CD4-positive, CD25-positive, alpha-beta regulatory T cell (primary cell): ENCODE results near the gene TIGD2. TPM values are rescaled to one million over a fixed set of nuclear protein-coding genes. Genes with fewer than 3 reads are reported as not detected.

Source experiments
- ATAC-seq, 2 donors: fragments of 150-1000 bp; cut with Tn5 transposase; one replicate each; pipeline ENCODE4 v1.10.0; 2021; ENCODE audit warnings: low read depth in 2 of 2, moderate number of reproducible peaks in 2 of 2, moderate library complexity in 1 of 2
- DNase-seq, 3 donors: peaks; one replicate each; pipeline versions ENCODE4 v3.0.0 to v3.0.0-alpha.2; 2012 to 2022; ENCODE audit warnings: mixed read lengths in 1 of 3
- H3K27ac ChIP-seq: one replicate; pipeline ENCODE4 v1.7.0; 2013; ENCODE audit warnings: mild to moderate bottlenecking, low read length; ENCODE audit not compliant: insufficient read depth, poor library complexity, severe bottlenecking
- H3K27me3 ChIP-seq: one replicate; pipeline ENCODE4 v1.7.0; 2013; ENCODE audit warnings: low read length; ENCODE audit not compliant: control insufficient read depth, insufficient read depth
- H3K36me3 ChIP-seq: one replicate; pipeline ENCODE4 v1.7.0; 2013; ENCODE audit warnings: mild to moderate bottlenecking, low read length, moderate library complexity; ENCODE audit not compliant: control insufficient read depth, insufficient read depth
- H3K4me1 ChIP-seq: 2 replicates; pipeline ENCODE4 v1.7.0; 2013; ENCODE audit warnings: mild to moderate bottlenecking, low read length; ENCODE audit not compliant: insufficient read depth, control insufficient read depth, poor library complexity, severe bottlenecking
- H3K4me3 ChIP-seq: one replicate; pipeline ENCODE4 v1.7.0; 2013; ENCODE audit warnings: low read depth, mild to moderate bottlenecking, low read length, moderate library complexity
- H3K9me3 ChIP-seq, 2 experiments: 1 replicate in 1 of 2; 2 replicates in 1 of 2; pipeline ENCODE4 v1.7.0; 2013; ENCODE audit warnings: low read length in 2 of 2, mild to moderate bottlenecking in 1 of 2, moderate library complexity in 1 of 2; ENCODE audit not compliant: control insufficient read depth in 2 of 2
- H3K27ac Mint-ChIP-seq, 3 donors: one replicate each; pipeline ENCODE4 v1.8.0; 2020 to 2022; ENCODE audit warnings: mild to moderate bottlenecking in 3 of 3, mixed read lengths in 3 of 3, moderate library complexity in 2 of 3
- H3K27me3 Mint-ChIP-seq: one replicate; pipeline ENCODE4 v1.8.0; 2022; ENCODE audit warnings: mild to moderate bottlenecking, mixed read lengths
- H3K36me3 Mint-ChIP-seq: one replicate; pipeline ENCODE4 v1.8.0; 2020; ENCODE audit warnings: mixed read lengths
- H3K4me1 Mint-ChIP-seq, 4 donors: one replicate each; pipeline ENCODE4 v1.8.0; 2020 to 2022; ENCODE audit warnings: mixed read lengths in 4 of 4, mild to moderate bottlenecking in 1 of 4
- H3K4me3 Mint-ChIP-seq, 4 donors: one replicate each; pipeline ENCODE4 v1.8.0; 2020 to 2022; ENCODE audit warnings: mild to moderate bottlenecking in 4 of 4, mixed read lengths in 4 of 4, moderate library complexity in 3 of 4
- H3K9me3 Mint-ChIP-seq, 7 donors: one replicate each; pipeline ENCODE4 v1.8.0; 2020 to 2022; ENCODE audit warnings: mixed read lengths in 7 of 7, mild to moderate bottlenecking in 3 of 7, moderate library complexity in 2 of 7
- polyA plus RNA-seq, 4 donors: library from polyadenylated mRNA; unstranded; fragments of 300-500 nt; fragmentation: Illumina TruSeq; gene quantifications; one replicate each; pipeline ENCODE4 v1.2.3, GENCODE V29; 2021
- total RNA-seq: library from RNA; stranded (reverse); gene quantifications from one replicate; pipeline ENCODE4 v1.2.3, GENCODE V29; 2022

TIGD2 gene
- total and polyA plus RNA-seq, 5 donors from 2014 or later, result 4.0 to 7.4 (median 6.0) TPM

DNA sequence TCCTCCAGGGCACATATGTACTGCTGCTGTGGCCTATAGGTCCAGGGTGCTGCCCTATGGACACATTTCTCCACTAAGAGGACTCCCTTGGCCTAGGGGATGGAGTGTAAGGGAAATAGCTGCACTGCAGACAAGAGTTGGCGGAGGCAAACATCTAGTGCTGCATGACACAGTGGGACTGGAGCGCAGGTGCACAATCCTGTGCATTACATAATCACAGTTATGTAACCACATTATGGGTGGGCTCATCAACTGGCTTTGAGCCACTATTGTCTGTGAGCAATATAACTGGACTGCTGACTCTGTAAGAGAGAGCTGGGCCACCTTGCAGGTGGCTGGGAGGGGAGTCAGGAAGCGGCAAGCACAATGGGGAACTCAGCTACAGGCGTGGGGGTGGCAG lies 3.2 kb upstream of the TIGD2 start:
- Mint-ChIP-seq H3K27me3 (peaks cover 15% of the 10 kb centered on the region), H3K36me3 (peaks cover 6% of the 10 kb centered on the region), H3K4me3 (peak overlapping the region in 1 of 4 donors; percentile 60), H3K27ac (peak overlapping the region in 1 of 3 donors; percentile 18), H3K9me3 (peaks cover 0 to 4% (median 0%) of the 10 kb centered on the region in 7 donors), H3K4me1 (peaks cover 22 to 35% (median 30%) of the 10 kb centered on the region in 4 donors)
- Histone ChIP-seq H3K27ac (no peak overlapping the region), H3K9me3 (no peaks in the 10 kb centered on the region), H3K36me3 (no peaks in the 10 kb centered on the region), H3K27me3 (no peaks in the 10 kb centered on the region), H3K4me1 (peaks cover 21% of the 10 kb centered on the region), H3K4me3 (no peak overlapping the region)
- no peak for ATAC-seq
- no peak for DNase-seq

GRCh38 chr4:89109841-89110540 lies 1.3 kb upstream of the TIGD2 start:
- Histone ChIP-seq H3K4me1 (peaks cover 21% of the 10 kb centered on the region), H3K4me3 (peak overlapping the region; percentile 80), H3K9me3 (no peaks in the 10 kb centered on the region), H3K27ac (no peak overlapping the region), H3K36me3 (no peaks in the 10 kb centered on the region), H3K27me3 (no peaks in the 10 kb centered on the region)
- ATAC-seq (no peak), DNase-seq (no peak)
- H3K27me3 Mint-ChIP-seq, result peaks cover 15% of the 10 kb centered on the region
- peak overlapping the region; percentile 89 to 95 (median 91) for H3K4me3 Mint-ChIP-seq
- H3K27ac Mint-ChIP-seq, result peak overlapping the region; percentile 49 to 92 (median 88)
- peaks cover 18 to 40% (median 30%) of the 10 kb centered on the region in 4 donors for H3K4me1 Mint-ChIP-seq
- H3K9me3 Mint-ChIP-seq, result peaks cover 0 to 4% (median 0%) of the 10 kb centered on the region in 7 donors
- H3K36me3 Mint-ChIP-seq, result peaks cover 14% of the 10 kb centered on the region

DNA sequence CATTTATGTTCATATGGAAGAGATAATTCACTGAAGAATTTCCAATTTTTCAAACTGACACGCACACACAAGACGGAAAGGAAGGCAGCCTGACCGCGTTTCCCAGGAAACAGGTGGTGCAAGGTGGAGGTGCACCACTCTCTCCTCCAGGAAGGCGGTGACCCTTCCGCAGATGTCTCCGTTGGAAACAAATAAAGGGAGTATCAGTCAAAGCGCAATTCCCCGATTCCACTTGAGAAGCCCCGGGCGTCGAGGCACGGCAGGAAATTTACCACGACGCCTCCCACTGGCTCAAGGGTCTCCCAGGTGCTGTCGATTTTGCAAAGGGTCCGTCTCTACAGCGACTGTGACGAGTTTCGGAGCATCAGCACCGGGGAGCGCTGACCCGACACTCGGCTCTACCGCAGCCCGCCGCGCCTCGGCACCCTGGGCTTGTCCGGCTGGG lies 770 bp upstream of the TIGD2 start:
- peak overlapping the region; percentile 80 for H3K4me3 ChIP-seq
- H3K27ac ChIP-seq, result peak overlapping the region; percentile 73
- peak overlapping the region; percentile 89 to 95 (median 91) for H3K4me3 Mint-ChIP-seq

GRCh38 chr4:89111833-89112563 lies 665 bp downstream of the TIGD2 start:
- ATAC-seq (no peak), DNase-seq (no peak)
- Histone ChIP-seq H3K9me3 (no peaks in the 10 kb centered on the region), H3K4me1 (peaks cover 21% of the 10 kb centered on the region), H3K27ac (peak overlapping the region; percentile 73), H3K27me3 (no peaks in the 10 kb centered on the region), H3K4me3 (peak overlapping the region; percentile 94), H3K36me3 (no peaks in the 10 kb centered on the region)
- H3K9me3 Mint-ChIP-seq, result peaks cover 0 to 4% (median 0%) of the 10 kb centered on the region in 7 donors
- peak overlapping the region; percentile 86 to 92 (median 87) for H3K27ac Mint-ChIP-seq
- peak overlapping the region; percentile 89 to 92 (median 90) for H3K4me3 Mint-ChIP-seq
- H3K4me1 Mint-ChIP-seq, result peaks cover 18 to 40% (median 32%) of the 10 kb centered on the region in 4 donors
- peaks cover 14% of the 10 kb centered on the region for H3K36me3 Mint-ChIP-seq
- H3K27me3 Mint-ChIP-seq, result peaks cover 15% of the 10 kb centered on the region

More for the DNA sequence above, 770 bp upstream of the TIGD2 start:
- H3K27ac Mint-ChIP-seq, result peak overlapping the region; percentile 48 to 92 (median 88)
- DNase-seq (no peak), ATAC-seq (no peak)
- Histone ChIP-seq H3K9me3 (no peaks in the 10 kb centered on the region), H3K36me3 (no peaks in the 10 kb centered on the region), H3K27me3 (no peaks in the 10 kb centered on the region), H3K4me1 (peaks cover 21% of the 10 kb centered on the region)
- peaks cover 14% of the 10 kb centered on the region for H3K36me3 Mint-ChIP-seq
- peaks cover 18 to 40% (median 32%) of the 10 kb centered on the region in 4 donors for H3K4me1 Mint-ChIP-seq
- peaks cover 15% of the 10 kb centered on the region for H3K27me3 Mint-ChIP-seq
- peaks cover 0 to 4% (median 0%) of the 10 kb centered on the region in 7 donors for H3K9me3 Mint-ChIP-seq

GRCh38 chr4:89113415-89113814 lies 2.1 kb downstream of the TIGD2 start:
- Histone ChIP-seq H3K36me3 (no peaks in the 10 kb centered on the region), H3K27me3 (no peaks in the 10 kb centered on the region), H3K4me1 (peaks cover 21% of the 10 kb centered on the region), H3K9me3 (no peaks in the 10 kb centered on the region), H3K4me3 (no peak overlapping the region), H3K27ac (no peak overlapping the region)
- Mint-ChIP-seq H3K36me3 (peaks cover 14% of the 10 kb centered on the region), H3K27ac (no peak overlapping the region), H3K4me3 (peak overlapping the region in 1 of 4 donors; percentile 26), H3K9me3 (peaks cover 0 to 4% (median 0%) of the 10 kb centered on the region in 7 donors), H3K27me3 (peaks cover 15% of the 10 kb centered on the region), H3K4me1 (peaks cover 18 to 40% (median 32%) of the 10 kb centered on the region in 4 donors)
- no peak for DNase-seq
- no peak for ATAC-seq

DNA sequence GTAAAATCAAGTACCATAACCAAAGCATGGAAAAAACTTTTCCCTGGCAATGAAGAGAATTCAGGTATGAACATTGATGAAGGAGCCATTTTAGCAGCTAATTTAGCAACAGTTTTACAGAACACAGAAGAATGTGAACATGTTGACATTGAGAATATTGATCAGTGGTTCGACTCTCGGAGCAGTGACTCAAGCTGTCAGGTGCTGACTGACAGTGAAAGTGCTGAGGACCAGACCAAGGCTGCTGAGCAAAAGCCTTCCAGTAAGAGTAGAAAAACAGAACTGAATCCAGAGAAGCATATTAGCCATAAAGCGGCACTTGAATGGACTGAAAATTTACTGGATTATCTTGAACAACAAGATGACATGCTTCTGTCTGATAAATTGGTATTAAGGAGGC lies 2.8 kb downstream of the TIGD2 start:
- Mint-ChIP-seq H3K4me3 (no peak overlapping the region), H3K36me3 (peaks cover 14% of the 10 kb centered on the region), H3K27ac (no peak overlapping the region), H3K27me3 (peaks cover 15% of the 10 kb centered on the region), H3K9me3 (peaks cover 0 to 4% (median 0%) of the 10 kb centered on the region in 7 donors), H3K4me1 (peaks cover 18 to 40% (median 32%) of the 10 kb centered on the region in 4 donors)
- no peaks in the 10 kb centered on the region for H3K9me3 ChIP-seq
- H3K27me3 ChIP-seq, result no peaks in the 10 kb centered on the region
- no peak overlapping the region for H3K27ac ChIP-seq
- ATAC-seq, result no peak
- peaks cover 21% of the 10 kb centered on the region for H3K4me1 ChIP-seq
- H3K4me3 ChIP-seq, result no peak overlapping the region
- H3K36me3 ChIP-seq, result no peaks in the 10 kb centered on the region
- DNase-seq, result no peak

DNA sequence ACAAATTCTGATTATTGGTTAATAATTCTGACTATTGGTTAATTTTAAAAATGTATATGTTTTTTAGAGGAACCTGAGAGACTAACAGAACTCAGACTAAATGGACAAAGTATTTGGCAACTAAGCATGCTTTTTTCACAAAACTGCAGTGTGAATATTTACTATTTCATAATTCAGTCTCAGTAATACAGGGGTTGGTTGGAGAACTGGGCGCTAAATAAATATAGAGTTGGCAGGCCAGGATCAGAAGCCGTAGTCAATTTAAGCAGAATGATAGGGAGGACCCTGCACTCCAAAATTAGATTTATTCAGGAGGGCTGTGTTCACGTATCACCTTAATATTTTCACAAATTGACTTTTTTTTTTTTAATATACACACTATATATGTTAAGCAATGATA lies 5.8 kb downstream of the TIGD2 start:
- H3K4me3 Mint-ChIP-seq, result peak overlapping the region in 1 of 4 donors; percentile 51

More for the DNA sequence above, 5.8 kb downstream of the TIGD2 start:
- no peaks in the 10 kb centered on the region for H3K27me3 Mint-ChIP-seq
- Histone ChIP-seq H3K27me3 (no peaks in the 10 kb centered on the region), H3K36me3 (no peaks in the 10 kb centered on the region), H3K4me3 (no peak overlapping the region), H3K4me1 (peaks cover 5% of the 10 kb centered on the region), H3K27ac (no peak overlapping the region), H3K9me3 (no peaks in the 10 kb centered on the region)
- no peak for DNase-seq
- peaks cover 14% of the 10 kb centered on the region for H3K36me3 Mint-ChIP-seq
- peaks cover 6 to 21% (median 15%) of the 10 kb centered on the region in 4 donors for H3K4me1 Mint-ChIP-seq
- no peak overlapping the region for H3K27ac Mint-ChIP-seq
- H3K9me3 Mint-ChIP-seq, result peaks cover 0 to 2% (median 0%) of the 10 kb centered on the region in 7 donors
- ATAC-seq, result no peak
